T47D (cell line): ENCODE data around the gene C1orf185.
A peak's percentile ranks its signal among the peaks of the same experiment; 100 is the strongest.

ENCODE experiments used
- DNase-seq, 2 experiments: peaks; one replicate each; pipeline versions ENCODE4 v3.0.0 to v3.0.0-alpha.2; 2011 to 2012; ENCODE audit warnings: low read depth in 1 of 2, low spot score in 1 of 2
- JUND ChIP-seq: IDR thresholded peaks from 2 replicates; pipeline ENCODE4 v1.6.1; 2012; ENCODE audit warnings: low read depth
- in situ Hi-C: cut with HindIII; loops from 2 replicates; pipeline ENCODE4 v1.10.0; 2016; ENCODE audit warnings: low sequenced_read_pairs, low pct_unique_long_range_greater_than_20kb

Gene C1orf185

GRCh38 chr1:51101976-51102375 is at the start of gene C1orf185:
TSS of gene C1orf185 (plus strand) at chr1:51102228. CDS start at chr1:51102234, 6 bp downstream.
- no peak for DNase-seq
- no peak for TF ChIP-seq JUND
- in situ Hi-C loops, result no loop called here

GRCh38 chr1:51058858-51059257 is 43.2 kb upstream of the C1orf185 start:
- DNase-seq, result peak; percentile 7 to 73
- TF ChIP-seq JUND, result no peak
- in situ Hi-C loops, result no loop called here

- no peak for TF ChIP-seq JUND
- no peak for DNase-seq
- in situ Hi-C loops, result no loop called here
These were observed 40.7 kb upstream of the C1orf185 start for GRCh38 chr1:51061231-51061918.

- in situ Hi-C loops, result no loop called here
- peak in 1 of 2 experiments; percentile 53 for DNase-seq
- no peak for TF ChIP-seq JUND
These were observed 38.9 kb upstream of the C1orf185 start for GRCh38 chr1:51063121-51063520.

- no peak for TF ChIP-seq JUND
- no peak for DNase-seq
- in situ Hi-C loops, result no loop called here
These were observed 32.0 kb upstream of the C1orf185 start for GRCh38 chr1:51070011-51070410.

- no peak for DNase-seq
- TF ChIP-seq JUND, result no peak
- in situ Hi-C loops, result no loop called here
These were observed 31.4 kb upstream of the C1orf185 start for GRCh38 chr1:51070640-51071039.

- in situ Hi-C loops, result no loop called here
- no peak for TF ChIP-seq JUND
- DNase-seq, result no peak
These were observed 30.6 kb upstream of the C1orf185 start for GRCh38 chr1:51071291-51072042.

GRCh38 chr1:51072043-51072439 is 30.0 kb upstream of the C1orf185 start:
- no peak for TF ChIP-seq JUND
- no peak for DNase-seq

GRCh38 chr1:51072651-51073050 is 29.4 kb upstream of the C1orf185 start:
- in situ Hi-C loops, result no loop called here
- DNase-seq, result no peak
- TF ChIP-seq JUND, result no peak

More at GRCh38 chr1:51072043-51072439, 30.0 kb upstream of the C1orf185 start:
- in situ Hi-C loops, result no loop called here

GRCh38 chr1:51073456-51073855 is 28.6 kb upstream of the C1orf185 start:
- in situ Hi-C loops, result no loop called here
- TF ChIP-seq JUND, result no peak
- DNase-seq, result no peak

GRCh38 chr1:51086496-51087271 is 15.3 kb upstream of the C1orf185 start:
- TF ChIP-seq JUND, result no peak
- DNase-seq, result no peak
- in situ Hi-C loops, result no loop called here

GRCh38 chr1:51088474-51088873 is 13.6 kb upstream of the C1orf185 start:
- peak; percentile 6 to 60 for DNase-seq
- in situ Hi-C loops, result no loop called here
- no peak for TF ChIP-seq JUND

GRCh38 chr1:51093581-51093980 is 8.4 kb upstream of the C1orf185 start:
- no peak for DNase-seq
- TF ChIP-seq JUND, result no peak
- in situ Hi-C loops, result no loop called here
